GM18870 (cell line): Measurements from ENCODE around the gene LEKR1.

Experiments
- ATAC-seq: cut with Tn5 transposase; IDR thresholded peaks from one replicate; pipeline ENCODE4 v1.9.1; 2021; ENCODE audit warnings: moderate library complexity; ENCODE audit not compliant: unreplicated experiment

Gene LEKR1

DNA sequence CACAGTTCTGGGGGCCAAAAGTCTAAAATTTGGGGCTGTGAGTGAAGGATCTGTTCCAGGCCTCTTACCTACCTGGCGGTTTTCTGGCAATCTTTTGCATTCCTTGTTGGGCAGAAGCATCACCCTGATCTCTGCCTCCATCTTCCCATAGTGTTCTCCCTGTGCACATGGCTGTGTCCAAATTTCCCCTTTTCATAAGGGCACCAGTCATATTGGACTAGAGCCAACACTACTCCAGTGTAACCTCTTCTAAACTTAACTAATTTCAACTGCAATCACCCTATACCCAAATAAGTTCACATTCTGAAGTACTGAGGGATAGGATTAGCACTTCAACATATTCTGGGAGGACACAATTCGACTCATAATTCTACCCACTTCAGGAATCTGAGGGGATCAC lies 248.8 kb downstream of the LEKR1 start:
- no peak for ATAC-seq

DNA sequence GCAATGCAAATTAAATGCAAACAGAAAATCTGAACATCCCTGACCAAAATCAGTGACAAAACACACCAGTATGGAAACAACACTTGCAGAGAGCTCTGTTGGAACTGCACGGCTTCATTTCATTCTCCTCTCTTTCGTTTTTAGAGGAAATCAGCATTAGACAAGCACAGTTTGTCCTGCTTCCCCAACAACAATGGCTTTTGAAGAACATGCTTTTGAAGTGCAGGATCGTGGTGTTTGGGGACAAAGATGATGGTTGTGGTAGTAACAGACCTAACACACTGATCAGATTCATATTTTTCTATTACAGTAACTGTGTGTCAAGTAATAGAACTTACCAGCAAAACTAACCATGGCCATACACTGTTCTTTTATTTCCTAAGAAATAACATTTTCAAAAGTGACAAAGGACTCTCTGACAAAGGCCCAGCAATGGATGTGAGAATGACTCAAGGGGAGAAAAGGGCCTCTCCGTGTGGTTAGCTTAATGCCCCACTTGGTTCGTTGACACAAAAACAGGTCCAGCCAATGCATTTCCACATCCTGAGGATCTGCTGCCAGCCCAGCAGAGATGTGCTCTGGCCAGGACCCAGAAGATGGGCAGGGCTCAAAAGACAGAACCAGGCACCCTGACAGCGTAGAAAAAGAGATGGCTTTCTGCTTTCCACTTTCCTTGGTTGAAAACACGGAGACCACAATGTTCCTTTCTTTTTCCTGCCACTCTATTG lies 249.7 kb downstream of the LEKR1 start:
- no peak for ATAC-seq

DNA sequence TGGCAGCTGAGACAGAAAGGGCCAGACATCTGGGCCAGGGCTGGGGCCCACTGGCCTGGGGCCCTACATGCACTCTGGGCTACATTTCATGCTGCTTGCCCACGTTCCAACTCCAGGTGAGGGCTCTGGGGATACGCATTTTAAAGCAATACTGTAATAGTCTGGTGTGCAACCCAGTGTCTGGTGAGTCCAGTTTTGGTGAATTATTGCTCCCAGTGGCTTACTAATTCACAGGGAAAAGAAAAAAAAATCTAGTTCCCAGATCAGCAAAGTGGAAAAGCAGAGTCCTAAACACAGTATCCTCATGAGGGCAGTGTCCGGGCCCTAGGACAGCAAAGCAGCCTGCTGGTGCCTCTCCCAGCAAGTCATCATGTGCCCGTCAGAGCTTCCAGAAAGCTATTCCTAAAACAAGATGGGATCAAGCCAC lies 251.4 kb downstream of the LEKR1 start:
- no peak for ATAC-seq

GRCh38 chr3:157078131-157078810 lies 252.1 kb downstream of the LEKR1 start:
- no peak for ATAC-seq

GRCh38 chr3:157078811-157079185 lies 252.6 kb downstream of the LEKR1 start:
- no peak for ATAC-seq

- ATAC-seq = no peak
These were observed 253.7 kb downstream of the LEKR1 start for GRCh38 chr3:157079676-157080369.

- ATAC-seq = peak; percentile 59
These were observed 255.6 kb downstream of the LEKR1 start for GRCh38 chr3:157081626-157082210.

DNA sequence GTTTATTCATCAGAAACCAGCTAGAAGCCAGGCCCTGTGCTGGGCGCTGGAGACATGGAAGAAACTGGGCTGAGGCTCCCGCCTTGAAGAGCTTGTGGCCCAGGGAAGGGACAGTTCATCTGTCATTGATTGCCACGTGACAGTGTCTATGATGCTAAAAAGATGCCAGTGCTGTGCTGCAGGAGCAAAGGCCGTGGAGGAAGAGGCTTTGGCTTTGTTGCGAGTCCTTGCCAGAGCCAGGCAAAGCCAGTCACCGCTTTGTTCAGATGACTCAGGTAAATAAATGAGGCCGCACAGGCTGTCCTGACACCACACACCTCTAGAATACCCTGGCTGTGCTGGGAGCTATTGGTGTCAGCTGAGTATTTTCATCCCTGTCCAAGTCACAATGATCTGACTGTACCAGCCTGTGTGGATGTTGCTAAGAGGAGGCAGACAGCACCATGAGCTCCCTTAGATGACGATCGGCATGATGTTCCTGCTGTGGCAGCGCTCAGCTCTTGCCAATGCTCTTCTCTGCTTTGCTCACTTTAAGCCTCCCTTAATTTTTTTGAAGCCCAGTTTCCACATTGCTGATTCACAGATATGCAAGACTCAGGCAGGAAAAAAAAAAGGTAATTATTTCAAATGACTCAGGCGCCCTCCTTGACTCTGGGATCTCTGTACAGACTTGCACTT lies 256.3 kb downstream of the LEKR1 start:
- no peak for ATAC-seq

GRCh38 chr3:157083824-157084223 lies 257.7 kb downstream of the LEKR1 start:
- ATAC-seq = no peak

GRCh38 chr3:157086060-157086750 lies 260.1 kb downstream of the LEKR1 start:
- no peak for ATAC-seq

- no peak for ATAC-seq
These were observed 260.6 kb downstream of the LEKR1 start for GRCh38 chr3:157086775-157087174.

DNA sequence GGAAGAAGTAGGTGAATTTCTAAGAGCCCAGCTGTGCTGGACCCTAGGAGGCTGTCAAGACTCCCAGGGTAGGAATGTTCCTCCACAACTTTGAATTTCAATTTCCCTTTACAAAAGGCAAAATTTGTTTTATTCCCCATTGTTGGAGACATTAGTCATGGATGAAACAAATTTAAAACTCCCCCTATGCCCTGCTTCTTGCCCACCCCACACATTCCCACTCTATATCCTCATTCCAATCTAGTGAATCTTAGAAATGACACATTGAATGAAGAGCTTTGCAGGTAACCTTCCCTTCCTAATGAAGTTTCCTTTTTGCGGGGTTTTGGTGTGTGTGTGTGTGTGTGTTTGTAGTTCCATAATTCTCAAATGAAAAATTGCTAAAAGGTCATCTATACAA lies 261.2 kb downstream of the LEKR1 start:
- no peak for ATAC-seq

GRCh38 chr3:157087780-157088600 lies 261.8 kb downstream of the LEKR1 start:
- no peak for ATAC-seq

DNA sequence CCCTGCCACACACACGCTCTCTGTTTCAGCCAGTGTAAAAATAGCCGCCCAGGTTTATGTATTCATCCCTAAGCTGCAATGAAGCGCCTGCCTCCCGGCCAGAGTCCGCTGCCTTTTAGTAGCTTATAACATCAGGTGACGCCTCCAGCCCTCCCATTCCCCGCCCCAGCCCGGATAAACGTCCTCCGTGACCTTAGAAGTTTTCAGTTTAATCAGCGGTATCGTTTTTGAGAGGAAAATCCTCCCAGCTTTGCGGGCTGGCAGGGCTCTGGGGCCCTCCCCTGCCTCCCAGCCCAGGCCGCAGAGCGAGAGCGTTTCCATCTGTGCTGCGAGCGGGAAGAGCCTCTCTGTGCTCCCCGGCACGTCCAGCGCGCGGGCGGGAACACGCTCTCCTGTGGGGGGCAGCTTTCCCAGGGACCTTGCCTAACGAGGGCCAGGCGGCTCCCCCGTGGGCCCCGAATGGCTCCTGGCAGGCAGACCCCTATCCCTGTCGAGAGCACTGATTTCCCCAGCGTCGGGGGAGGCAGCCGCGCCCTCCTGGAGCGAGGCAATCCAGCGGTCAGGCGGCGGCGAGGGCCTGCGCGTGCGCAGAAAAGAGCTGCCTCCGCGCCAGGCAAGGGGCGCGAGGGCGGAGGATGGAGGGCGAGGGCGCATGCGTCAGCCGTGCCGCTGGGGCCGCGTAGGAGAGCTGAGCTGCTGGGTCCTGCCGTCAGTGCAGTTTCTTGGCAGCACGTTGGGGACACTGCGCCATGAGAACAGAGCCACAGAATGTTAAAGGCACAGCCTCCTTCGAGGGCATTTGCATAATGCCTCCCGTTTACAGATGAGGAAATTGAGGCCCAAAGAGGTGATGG lies 262.7 kb downstream of the LEKR1 start:
- peak; percentile 62 for ATAC-seq

GRCh38 chr3:157089455-157090221 lies 263.5 kb downstream of the LEKR1 start:
- ATAC-seq = peak; percentile 11

- ATAC-seq = no peak
These were observed 265.1 kb downstream of the LEKR1 start for GRCh38 chr3:157091083-157091833.

- ATAC-seq = no peak
These were observed 266.1 kb downstream of the LEKR1 start for GRCh38 chr3:157092230-157092629.
